ENCODE data around the gene SEPTIN6.

Gene SEPTIN6

DNA sequence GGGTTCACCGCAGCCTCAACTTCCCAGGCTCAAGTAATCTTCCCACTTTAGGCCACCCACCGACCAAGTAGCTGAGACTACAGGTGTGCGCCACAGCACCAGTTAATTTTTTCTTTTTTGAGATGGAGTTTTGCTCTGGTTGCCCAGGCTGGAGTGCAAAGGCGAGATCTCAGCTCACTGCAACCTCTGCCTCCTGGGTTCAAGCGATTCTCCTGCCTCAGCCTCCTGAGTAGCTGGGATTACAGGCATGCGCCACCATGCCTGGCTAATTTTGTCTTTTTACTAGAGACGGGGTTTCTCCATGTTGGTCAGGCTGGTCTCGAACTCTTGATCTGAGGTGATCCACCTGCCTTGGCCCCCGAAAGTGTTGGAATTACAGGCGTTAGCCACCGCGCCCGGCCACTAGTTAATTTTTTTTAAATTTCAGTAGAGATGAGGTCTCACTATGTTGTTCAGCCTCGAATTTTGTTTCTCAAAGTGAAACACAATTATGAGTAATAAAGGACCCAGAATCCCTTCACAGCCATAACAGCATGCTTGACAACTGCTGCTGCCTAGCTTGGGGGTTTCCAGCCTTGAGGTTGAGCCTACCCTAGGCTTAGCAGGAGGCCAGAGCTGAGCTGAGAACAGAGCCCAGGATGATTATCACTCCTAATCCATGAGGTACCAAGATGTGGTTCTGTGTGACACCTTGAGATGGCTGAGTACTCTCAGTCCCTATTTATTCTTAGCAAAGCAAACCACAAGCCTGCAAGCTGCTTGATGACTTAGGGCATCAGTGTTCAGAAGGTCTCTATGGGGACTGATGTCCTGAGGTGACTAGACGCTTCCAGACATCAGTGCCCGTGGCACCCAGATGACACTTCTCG lies 45.2 kb downstream of the SEPTIN6 start:
- no peak for TF ChIP-seq ZNF274 (IDR thresholded peaks at IDR 0.05; ENCODE audit: low read depth, low read length)
- H3K4me3 ChIP-seq (ENCODE audit: low read length): no peak overlapping the region

DNA sequence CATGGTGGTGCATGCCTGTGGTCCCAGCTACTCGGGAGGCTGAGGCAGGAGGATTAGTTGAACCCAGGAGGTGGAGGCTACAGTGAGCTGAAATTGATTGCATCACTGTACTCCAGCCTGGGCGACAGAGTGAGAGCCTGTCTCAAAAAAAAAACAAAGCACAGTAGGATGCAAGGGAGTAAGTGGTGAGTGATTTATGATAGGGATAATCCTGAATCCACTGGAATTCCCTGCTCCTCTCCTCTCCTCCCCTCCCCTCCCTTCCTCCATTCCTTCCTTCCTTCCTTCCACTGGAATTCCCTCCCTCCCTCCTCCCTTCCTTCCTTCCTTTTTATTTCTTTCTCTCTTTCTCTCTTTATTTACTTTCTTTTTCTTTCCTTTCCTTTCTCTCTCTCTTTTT lies 45.9 kb downstream of the SEPTIN6 start:
- no peak for TF ChIP-seq ZNF274 (IDR thresholded peaks at IDR 0.05; ENCODE audit: low read depth, low read length)
- H3K4me3 ChIP-seq (ENCODE audit: low read length): no peak overlapping the region

- H3K4me3 ChIP-seq (ENCODE audit: low read length): no peak overlapping the region
- TF ChIP-seq ZNF274 (IDR thresholded peaks at IDR 0.05; ENCODE audit: low read depth, low read length): no peak
Observed at GRCh38 chrX:119646515-119646914, 46.5 kb downstream of the SEPTIN6 start.

- no peak for TF ChIP-seq ZNF274 (IDR thresholded peaks at IDR 0.05; ENCODE audit: low read depth, low read length)
- no peak overlapping the region for H3K4me3 ChIP-seq (ENCODE audit: low read length)
Observed at GRCh38 chrX:119643696-119644095, 49.3 kb downstream of the SEPTIN6 start.
